Measurements from ENCODE around the gene RGS10.

GRCh38 chr10:119452396-119452795 lies 90.1 kb downstream of the RGS10 start:
- TF ChIP-seq POLR2A (IDR thresholded peaks at IDR 0.05), result no peak
- TF ChIP-seq CTCF (IDR thresholded peaks at IDR 0.05), result no peak
